Measurements from ENCODE around the gene GALNT4.

GALNT4 gene

DNA sequence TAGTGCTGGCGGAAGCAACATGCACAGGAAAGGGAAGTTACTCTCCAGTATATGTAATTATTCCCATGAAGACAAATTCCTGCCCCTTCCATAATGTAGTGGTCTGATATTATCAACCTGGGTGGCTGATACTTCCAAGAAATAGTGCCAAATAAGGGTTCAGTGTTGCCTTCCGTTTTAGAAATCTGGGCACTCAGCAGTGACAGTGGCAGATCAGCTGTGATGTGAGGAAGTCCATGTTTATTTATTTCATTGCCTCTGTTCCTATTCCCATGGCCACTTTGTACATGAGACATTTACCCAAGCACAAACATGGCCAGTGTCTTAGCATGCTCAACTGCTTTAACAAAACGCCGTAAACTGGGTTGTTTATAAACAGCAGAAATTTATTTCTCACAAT, 21.6 kb upstream of the GALNT4 start:
- no peak overlapping the region for H3K9ac ChIP-seq (ENCODE audit: low read length)
- H3K4me1 ChIP-seq (ENCODE audit: control insufficient read depth, insufficient read depth, low read length): peaks cover 24% of the 10 kb centered on the region
- no peak overlapping the region for H3K4me3 ChIP-seq (ENCODE audit: low read length)
- H3K27me3 ChIP-seq (ENCODE audit: control insufficient read depth, insufficient read depth, low read length): no peaks in the 10 kb centered on the region
- H3K36me3 ChIP-seq (ENCODE audit: control insufficient read depth, insufficient read depth, low read length): no peaks in the 10 kb centered on the region
- H3K9me3 ChIP-seq (ENCODE audit: control insufficient read depth, low read length): no peaks in the 10 kb centered on the region

DNA sequence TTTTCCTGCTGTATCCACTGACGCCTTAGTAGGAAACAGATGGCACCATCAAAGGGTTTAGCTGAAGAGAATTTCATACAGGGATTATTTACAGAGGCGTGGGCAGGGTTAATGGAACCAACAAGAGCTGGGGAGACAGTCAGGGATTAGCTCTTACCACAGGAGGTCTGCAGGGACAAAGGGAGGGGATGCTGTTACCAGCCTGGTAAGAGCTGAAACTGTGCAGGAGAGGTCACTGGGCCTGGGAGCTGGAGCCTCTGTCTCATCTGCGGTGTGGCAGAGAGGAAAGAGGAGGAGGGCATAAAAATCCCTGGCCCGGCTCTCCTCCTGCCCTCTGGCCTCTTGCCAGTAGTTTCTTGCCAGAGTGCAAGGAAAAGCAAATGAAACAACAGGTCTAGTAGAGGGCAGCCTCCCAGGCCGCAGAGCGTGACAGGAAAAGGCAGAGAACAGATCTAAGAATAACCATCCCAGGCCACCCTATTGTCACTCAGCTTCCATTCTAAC, 20.1 kb upstream of the GALNT4 start:
- Histone ChIP-seq H3K9ac (ENCODE audit: low read length) (no peak overlapping the region), H3K27me3 (ENCODE audit: control insufficient read depth, insufficient read depth, low read length) (no peaks in the 10 kb centered on the region), H3K9me3 (ENCODE audit: control insufficient read depth, low read length) (no peaks in the 10 kb centered on the region), H3K4me3 (ENCODE audit: low read length) (no peak overlapping the region), H3K4me1 (ENCODE audit: control insufficient read depth, insufficient read depth, low read length) (peaks cover 24% of the 10 kb centered on the region), H3K36me3 (ENCODE audit: control insufficient read depth, insufficient read depth, low read length) (no peaks in the 10 kb centered on the region)

DNA sequence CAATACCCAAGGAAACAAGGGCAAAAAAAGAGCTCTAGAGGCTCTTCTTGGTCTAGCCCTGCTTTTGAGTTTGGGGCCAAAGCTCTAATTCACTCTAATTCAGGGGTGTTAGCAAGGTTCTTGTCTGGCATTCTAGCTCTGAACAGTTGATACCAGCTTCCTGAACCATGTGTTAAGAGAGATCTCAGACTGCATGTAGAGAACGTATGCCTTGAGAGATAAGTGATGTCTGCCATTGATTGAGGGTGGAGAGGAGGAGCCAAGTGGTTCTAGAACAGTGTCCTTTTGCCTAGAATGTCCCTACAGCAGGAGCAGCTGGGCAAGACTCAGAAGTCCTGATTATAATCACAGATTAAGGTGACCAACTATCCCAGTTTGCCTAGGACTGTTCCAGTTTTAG, 19.4 kb upstream of the GALNT4 start:
- no peaks in the 10 kb centered on the region for H3K27me3 ChIP-seq (ENCODE audit: control insufficient read depth, insufficient read depth, low read length)
- no peak overlapping the region for H3K9ac ChIP-seq (ENCODE audit: low read length)
- peaks cover 24% of the 10 kb centered on the region for H3K4me1 ChIP-seq (ENCODE audit: control insufficient read depth, insufficient read depth, low read length)
- no peak overlapping the region for H3K4me3 ChIP-seq (ENCODE audit: low read length)
- H3K9me3 ChIP-seq (ENCODE audit: control insufficient read depth, low read length): no peaks in the 10 kb centered on the region
- no peaks in the 10 kb centered on the region for H3K36me3 ChIP-seq (ENCODE audit: control insufficient read depth, insufficient read depth, low read length)

DNA sequence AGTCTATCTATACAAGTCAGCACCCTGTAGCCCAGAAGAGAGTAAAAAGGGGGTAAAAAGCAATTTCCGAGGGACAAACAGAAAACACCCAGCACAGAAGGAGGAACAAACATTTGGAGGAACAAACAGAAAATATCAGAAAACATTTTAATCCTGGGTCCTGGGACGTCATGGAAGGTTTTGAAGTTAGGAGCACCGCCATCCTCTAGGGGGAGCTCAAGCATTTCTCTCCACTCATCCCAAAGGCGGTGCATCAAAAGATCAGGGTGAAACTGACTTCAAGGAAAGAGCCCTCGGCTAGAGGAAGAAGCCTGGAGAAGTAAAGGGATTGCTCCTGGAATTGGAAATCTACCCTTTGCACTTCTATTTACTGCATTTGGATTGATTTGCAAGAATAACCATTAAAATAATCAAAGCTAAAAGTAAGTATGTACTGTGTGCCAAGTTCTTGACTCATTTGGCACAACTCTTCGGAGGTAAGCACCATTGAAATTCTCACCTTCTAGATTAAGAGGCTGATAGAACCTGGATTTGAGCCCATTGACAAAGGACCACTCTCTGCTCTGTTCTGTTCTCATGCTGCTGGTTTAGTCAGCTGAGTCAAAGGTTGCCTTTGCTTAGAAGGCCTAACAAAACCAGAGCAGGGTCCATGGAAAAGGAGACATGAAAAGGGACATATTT, 18.5 kb upstream of the GALNT4 start:
- Histone ChIP-seq H3K9ac (ENCODE audit: low read length) (no peak overlapping the region), H3K27me3 (ENCODE audit: control insufficient read depth, insufficient read depth, low read length) (no peaks in the 10 kb centered on the region), H3K4me1 (ENCODE audit: control insufficient read depth, insufficient read depth, low read length) (peaks cover 24% of the 10 kb centered on the region), H3K4me3 (ENCODE audit: low read length) (no peak overlapping the region), H3K9me3 (ENCODE audit: control insufficient read depth, low read length) (no peaks in the 10 kb centered on the region), H3K36me3 (ENCODE audit: control insufficient read depth, insufficient read depth, low read length) (no peaks in the 10 kb centered on the region)

DNA sequence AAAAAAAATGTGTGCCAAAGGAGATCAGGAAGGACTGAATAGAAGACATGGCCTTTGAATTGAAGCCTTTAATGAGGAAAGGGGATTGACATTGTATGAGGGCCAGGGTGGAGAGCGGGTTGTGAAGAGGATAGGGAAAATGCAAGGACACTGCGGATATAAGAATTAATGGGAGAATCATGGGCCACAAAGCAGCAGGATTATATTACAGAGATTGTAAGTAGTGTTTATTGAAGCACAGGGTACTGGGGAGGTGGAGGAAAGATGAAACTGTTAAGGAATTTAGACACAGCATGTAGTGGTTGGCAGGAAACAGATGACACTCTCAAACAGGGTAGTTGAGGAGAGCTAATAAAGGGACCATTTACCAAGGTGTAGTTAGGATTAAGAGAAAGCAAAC, 17.6 kb upstream of the GALNT4 start:
- no peaks in the 10 kb centered on the region for H3K9me3 ChIP-seq (ENCODE audit: control insufficient read depth, low read length)
- H3K4me3 ChIP-seq (ENCODE audit: low read length): no peak overlapping the region
- no peaks in the 10 kb centered on the region for H3K27me3 ChIP-seq (ENCODE audit: control insufficient read depth, insufficient read depth, low read length)
- H3K36me3 ChIP-seq (ENCODE audit: control insufficient read depth, insufficient read depth, low read length): no peaks in the 10 kb centered on the region
- no peak overlapping the region for H3K9ac ChIP-seq (ENCODE audit: low read length)
- H3K4me1 ChIP-seq (ENCODE audit: control insufficient read depth, insufficient read depth, low read length): peaks cover 24% of the 10 kb centered on the region

DNA sequence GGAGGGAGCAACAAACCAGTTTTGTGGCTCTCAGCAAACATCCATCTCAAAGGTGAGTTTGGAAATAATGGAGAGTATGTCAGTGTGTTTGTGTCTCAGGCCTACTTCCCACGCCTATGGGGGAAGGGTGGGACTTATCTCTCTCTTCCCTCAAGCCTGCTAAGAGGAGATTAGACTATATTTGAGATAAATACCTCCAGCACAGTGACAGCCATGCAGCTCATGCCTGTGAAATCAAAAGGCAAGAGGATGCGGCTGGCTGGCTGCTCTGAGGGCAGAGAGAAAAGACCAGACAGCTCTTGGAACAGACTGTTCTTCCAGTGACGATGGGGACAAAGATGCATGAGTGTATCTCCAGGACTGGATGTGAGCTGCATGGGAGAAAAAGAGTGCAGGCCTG, 16.0 kb upstream of the GALNT4 start:
- H3K36me3 ChIP-seq (ENCODE audit: control insufficient read depth, insufficient read depth, low read length): no peaks in the 10 kb centered on the region
- no peaks in the 10 kb centered on the region for H3K27me3 ChIP-seq (ENCODE audit: control insufficient read depth, insufficient read depth, low read length)
- no peak overlapping the region for H3K9ac ChIP-seq (ENCODE audit: low read length)
- H3K4me3 ChIP-seq (ENCODE audit: low read length): no peak overlapping the region
- H3K9me3 ChIP-seq (ENCODE audit: control insufficient read depth, low read length): no peaks in the 10 kb centered on the region
- H3K4me1 ChIP-seq (ENCODE audit: control insufficient read depth, insufficient read depth, low read length): peaks cover 24% of the 10 kb centered on the region

DNA sequence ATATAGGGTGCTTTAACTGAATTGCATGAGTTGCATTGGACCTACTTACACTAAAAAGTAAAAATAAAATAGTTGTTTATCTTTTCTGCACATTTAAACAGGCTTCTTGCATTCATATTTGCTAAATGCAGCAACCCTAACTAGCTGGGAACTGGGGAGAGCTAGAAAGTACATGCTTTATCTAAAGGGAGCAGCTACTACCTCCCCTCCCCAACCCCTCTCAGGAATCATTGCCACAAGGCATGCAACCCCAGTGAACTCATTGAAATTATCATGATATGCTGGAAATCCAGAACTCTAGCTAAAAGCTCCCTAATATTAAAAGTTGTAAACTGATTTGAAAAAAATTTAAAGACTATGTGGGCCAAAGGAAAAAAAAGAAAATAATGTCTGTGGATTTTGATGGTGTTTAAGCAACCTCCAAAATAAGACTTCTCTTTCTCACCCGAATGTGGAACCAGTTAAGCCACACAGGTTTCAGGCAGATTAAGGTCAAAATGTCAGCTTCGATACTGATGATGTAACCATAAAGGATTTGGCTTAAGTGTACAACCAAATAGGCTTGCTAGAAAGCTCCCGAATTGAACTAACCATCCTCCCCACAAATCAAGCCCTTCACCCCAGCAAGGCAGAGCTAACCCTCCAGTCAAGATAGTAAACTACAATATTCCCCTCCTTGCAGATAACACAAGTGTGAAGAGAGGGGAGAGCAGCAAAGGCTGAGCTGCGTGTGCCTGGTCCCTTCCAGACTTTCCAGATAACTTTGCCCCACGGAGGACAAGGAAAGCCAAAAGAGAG, 15.0 kb upstream of the GALNT4 start:
- Histone ChIP-seq H3K36me3 (ENCODE audit: control insufficient read depth, insufficient read depth, low read length) (no peaks in the 10 kb centered on the region), H3K4me1 (ENCODE audit: control insufficient read depth, insufficient read depth, low read length) (peaks cover 22% of the 10 kb centered on the region), H3K9ac (ENCODE audit: low read length) (no peak overlapping the region), H3K9me3 (ENCODE audit: control insufficient read depth, low read length) (no peaks in the 10 kb centered on the region), H3K27me3 (ENCODE audit: control insufficient read depth, insufficient read depth, low read length) (no peaks in the 10 kb centered on the region), H3K4me3 (ENCODE audit: low read length) (no peak overlapping the region)

DNA sequence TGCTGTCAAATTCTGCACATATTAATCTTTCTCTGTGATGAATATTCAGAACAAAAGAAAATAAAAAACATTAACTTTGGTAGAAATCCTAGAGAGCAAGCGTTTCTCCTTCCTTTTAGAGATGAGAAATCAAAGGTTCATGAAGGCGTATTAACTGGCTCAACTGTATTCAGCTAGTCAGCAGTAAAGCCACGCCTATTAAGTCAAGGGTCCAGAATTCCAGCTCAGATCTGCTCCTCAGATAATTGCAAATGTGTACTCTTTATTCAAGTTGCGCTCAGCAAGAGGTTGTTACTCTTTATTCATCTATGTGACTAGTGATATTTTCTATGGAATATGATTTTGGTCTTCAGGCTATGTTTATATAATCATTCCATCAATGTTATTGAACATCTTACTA, 14.3 kb upstream of the GALNT4 start:
- Histone ChIP-seq H3K27me3 (ENCODE audit: control insufficient read depth, insufficient read depth, low read length) (no peaks in the 10 kb centered on the region), H3K9me3 (ENCODE audit: control insufficient read depth, low read length) (no peaks in the 10 kb centered on the region), H3K4me3 (ENCODE audit: low read length) (no peak overlapping the region), H3K4me1 (ENCODE audit: control insufficient read depth, insufficient read depth, low read length) (peaks cover 14% of the 10 kb centered on the region), H3K36me3 (ENCODE audit: control insufficient read depth, insufficient read depth, low read length) (no peaks in the 10 kb centered on the region), H3K9ac (ENCODE audit: low read length) (no peak overlapping the region)

DNA sequence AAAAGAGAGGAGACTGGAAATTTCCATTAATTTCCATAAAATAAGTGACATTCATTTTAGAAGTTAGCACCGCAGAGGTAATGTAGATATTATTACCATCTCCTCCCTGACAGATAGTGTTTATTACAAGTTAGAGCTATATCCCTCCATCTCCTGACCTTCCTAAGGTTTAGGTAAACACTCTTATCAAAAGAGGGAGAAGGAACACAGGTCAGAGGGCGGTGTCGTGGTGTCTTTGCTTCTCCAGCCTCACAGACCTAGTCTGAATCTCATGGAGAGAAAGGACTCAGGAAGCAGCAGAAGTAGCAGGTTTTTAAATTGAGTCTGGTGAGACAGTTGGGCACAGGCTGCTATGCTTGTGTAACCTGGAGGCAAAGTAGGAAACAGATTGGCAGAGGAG, 12.8 kb upstream of the GALNT4 start:
- Histone ChIP-seq H3K27me3 (ENCODE audit: control insufficient read depth, insufficient read depth, low read length) (no peaks in the 10 kb centered on the region), H3K36me3 (ENCODE audit: control insufficient read depth, insufficient read depth, low read length) (no peaks in the 10 kb centered on the region), H3K9me3 (ENCODE audit: control insufficient read depth, low read length) (no peaks in the 10 kb centered on the region), H3K4me3 (ENCODE audit: low read length) (no peak overlapping the region), H3K4me1 (ENCODE audit: control insufficient read depth, insufficient read depth, low read length) (no peaks in the 10 kb centered on the region), H3K9ac (ENCODE audit: low read length) (no peak overlapping the region)

DNA sequence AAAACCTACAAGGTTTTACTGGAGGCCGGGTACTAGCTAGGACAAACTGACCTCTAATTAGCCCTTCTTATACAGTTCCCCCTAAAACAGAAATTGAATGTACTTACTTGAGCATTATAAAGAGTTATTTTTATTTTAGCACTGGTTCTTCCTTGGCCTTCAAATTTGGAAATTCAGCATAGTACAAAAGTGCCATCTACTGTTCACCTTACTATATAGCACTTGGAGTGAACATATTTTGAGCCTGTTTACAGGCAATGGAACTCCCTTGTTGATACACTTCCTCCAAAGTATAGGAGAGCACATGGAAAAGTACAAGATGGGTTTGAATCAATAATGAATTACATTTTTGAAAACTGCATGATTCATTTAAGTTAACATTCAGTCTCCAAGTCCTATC, 5.1 kb upstream of the GALNT4 start:
- no peaks in the 10 kb centered on the region for H3K36me3 ChIP-seq (ENCODE audit: control insufficient read depth, insufficient read depth, low read length)
- H3K27me3 ChIP-seq (ENCODE audit: control insufficient read depth, insufficient read depth, low read length): no peaks in the 10 kb centered on the region
- H3K4me1 ChIP-seq (ENCODE audit: control insufficient read depth, insufficient read depth, low read length): no peaks in the 10 kb centered on the region
- H3K9me3 ChIP-seq (ENCODE audit: control insufficient read depth, low read length): no peaks in the 10 kb centered on the region
- no peak overlapping the region for H3K9ac ChIP-seq (ENCODE audit: low read length)
- no peak overlapping the region for H3K4me3 ChIP-seq (ENCODE audit: low read length)

DNA sequence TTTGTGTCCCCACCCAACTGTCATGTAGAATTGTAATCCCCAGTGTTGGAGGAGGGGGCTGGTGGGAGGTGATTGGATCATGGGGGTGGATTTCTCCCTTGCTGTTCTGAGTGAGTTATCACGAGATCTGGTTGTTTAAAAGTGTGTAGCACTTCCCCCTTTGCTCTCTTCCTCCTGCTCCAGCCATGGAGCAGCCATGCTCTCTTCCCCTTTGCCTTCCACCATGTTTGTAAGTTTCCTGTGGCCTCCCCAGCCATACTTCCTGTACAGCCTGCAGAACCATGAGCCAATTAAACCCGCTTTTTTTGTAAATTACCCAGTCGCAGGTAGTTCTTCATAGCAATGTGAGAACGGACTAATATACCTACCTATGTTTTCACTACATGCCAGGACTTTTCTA, 3.8 kb upstream of the GALNT4 start:
- H3K36me3 ChIP-seq (ENCODE audit: control insufficient read depth, insufficient read depth, low read length): no peaks in the 10 kb centered on the region
- no peaks in the 10 kb centered on the region for H3K4me1 ChIP-seq (ENCODE audit: control insufficient read depth, insufficient read depth, low read length)
- H3K9ac ChIP-seq (ENCODE audit: low read length): no peak overlapping the region
- no peaks in the 10 kb centered on the region for H3K9me3 ChIP-seq (ENCODE audit: control insufficient read depth, low read length)
- H3K4me3 ChIP-seq (ENCODE audit: low read length): no peak overlapping the region
- no peaks in the 10 kb centered on the region for H3K27me3 ChIP-seq (ENCODE audit: control insufficient read depth, insufficient read depth, low read length)
